Testis (tissue), 2 donors: ENCODE data around the gene ADAM10.

Experiments
- CTCF ChIP-seq, 3 experiments: fragments of 450-650 bp in 2 of 3; fragments of 200-600 bp in 1 of 3; sonication (generic) in 1 of 3; IDR thresholded peaks; one replicate each; pipeline ENCODE4 v1.5.1; 2016 to 2019; ENCODE audit warnings: antibody characterized with exemption in 3 of 3, mild to moderate bottlenecking in 2 of 3, moderate library complexity in 1 of 3
- POLR2A ChIP-seq: fragments of 450-650 bp; IDR thresholded peaks from one replicate; pipeline ENCODE4 v1.6.1; 2017; ENCODE audit warnings: antibody characterized with exemption, mild to moderate bottlenecking, moderate library complexity

- TF ChIP-seq CTCF (IDR thresholded peaks at IDR 0.05) = no peak
- TF ChIP-seq POLR2A = no peak
Measured at GRCh38 chr15:58593870-58594269, 155.6 kb downstream of the ADAM10 start.
